GDM1 (cell line): ENCODE measurements around the gene F10.
A peak's percentile ranks its signal among the peaks of the same experiment; 100 is the strongest.
"Not testable (repeated sequence)": the region's sequence is repeated elsewhere in the genome, so short reads cannot be mapped to it uniquely, and the experiment has no call there.

Experiments
- DNase-seq: peaks from one replicate; lab custom pipeline; 2025; lab: John Stamatoyannopoulos, UW

The F10 gene

GRCh38 chr13:113102302-113102701, 20.3 kb upstream of the F10 start:
- DNase-seq = not testable (repeated sequence)

GRCh38 chr13:113102727-113103126, 19.9 kb upstream of the F10 start:
- DNase-seq = no peak

GRCh38 chr13:113103646-113104045, 19.0 kb upstream of the F10 start:
- no peak for DNase-seq

- DNase-seq = no peak
Observed at GRCh38 chr13:113105032-113105920, 17.3 kb upstream of the F10 start, which contains the start of gene F7. Gene F7, plus strand, starts transcription at chr13:113105791. Its CDS starts 51 bp downstream, at chr13:113105842.

- DNase-seq = no peak
Observed at GRCh38 chr13:113105921-113106452, 16.6 kb upstream of the F10 start.

- no peak for DNase-seq
Observed at GRCh38 chr13:113106711-113107351, 15.8 kb upstream of the F10 start.

GRCh38 chr13:113108521-113108920, 14.1 kb upstream of the F10 start:
- not testable (repeated sequence) for DNase-seq

GRCh38 chr13:113109151-113110047, 13.2 kb upstream of the F10 start:
- no peak for DNase-seq

- DNase-seq = no peak
Observed at GRCh38 chr13:113110048-113110851, 12.3 kb upstream of the F10 start.

GRCh38 chr13:113110852-113111315, 11.7 kb upstream of the F10 start:
- DNase-seq = no peak

GRCh38 chr13:113111821-113112220, 10.8 kb upstream of the F10 start:
- DNase-seq = not testable (repeated sequence)

- DNase-seq = peak; percentile 18
Observed at GRCh38 chr13:113112475-113112874, 10.1 kb upstream of the F10 start.

- DNase-seq = no peak
Observed at GRCh38 chr13:113112893-113113845, 9.4 kb upstream of the F10 start.

GRCh38 chr13:113113846-113114271, 8.7 kb upstream of the F10 start:
- no peak for DNase-seq

GRCh38 chr13:113114511-113115362, 7.9 kb upstream of the F10 start:
- DNase-seq = no peak

GRCh38 chr13:113115363-113116205, 7.0 kb upstream of the F10 start:
- DNase-seq = no peak

GRCh38 chr13:113116206-113116800, 6.3 kb upstream of the F10 start:
- DNase-seq = no peak
